Calu3 (cell line): ENCODE results near the gene TSPAN18. TPM values are rescaled to one million over a fixed set of nuclear protein-coding genes. Genes with fewer than 3 reads are reported as not detected.

Experiments
- BruUV-seq: library from RNA; stranded (reverse); fragments of 400-500 nt; replicated peaks from 2 replicates; lab custom pipeline; 2021; lab: Mats Ljungman, UMichigan
- CTCF ChIA-PET: fragments of 300-600 bp; sonication (Branson Sonifier 250); formaldehyde crosslinking; loops from one replicate; lab custom pipeline; 2022; ENCODE audit warnings: antibody characterized with exemption; lab: Charles Lee
- DNase-seq: peaks from one replicate; pipeline ENCODE4 v3.0.0; 2022
- H3K27ac Mint-ChIP-seq: one replicate; pipeline ENCODE4 v1.8.0; 2022; ENCODE audit warnings: mixed read lengths; ENCODE audit not compliant: unreplicated experiment
- H3K27me3 Mint-ChIP-seq: one replicate; pipeline ENCODE4 v1.8.0; 2022; ENCODE audit warnings: mixed read lengths; ENCODE audit not compliant: unreplicated experiment
- H3K36me3 Mint-ChIP-seq: one replicate; pipeline ENCODE4 v1.8.0; 2022; ENCODE audit warnings: mild to moderate bottlenecking, moderate library complexity, mixed read lengths; ENCODE audit not compliant: insufficient read depth, unreplicated experiment
- H3K4me1 Mint-ChIP-seq: one replicate; pipeline ENCODE4 v1.8.0; 2022; ENCODE audit warnings: mild to moderate bottlenecking, low read depth, mixed read lengths; ENCODE audit not compliant: unreplicated experiment
- H3K4me3 Mint-ChIP-seq: one replicate; pipeline ENCODE4 v1.8.0; 2022; ENCODE audit warnings: mild to moderate bottlenecking, low read depth, moderate library complexity, mixed read lengths; ENCODE audit not compliant: unreplicated experiment
- H3K9me3 Mint-ChIP-seq: one replicate; pipeline ENCODE4 v1.8.0; 2022; ENCODE audit warnings: low read depth, mixed read lengths; ENCODE audit not compliant: unreplicated experiment
- CTCF ChIP-seq: fragments of 200-600 bp; IDR thresholded peaks from one replicate; pipeline ENCODE4 v1.8.0; 2022; ENCODE audit warnings: antibody characterized with exemption; ENCODE audit not compliant: unreplicated experiment
- intact Hi-C: fragments of 100-400 bp; cut with micrococcal nuclease; formaldehyde crosslinking; loops from one replicate; pipeline ENCODE4 v1.10.0; 2022; ENCODE audit not compliant: unreplicated experiment
- total RNA-seq: library from RNA; stranded (reverse); gene quantifications from 2 replicates; pipeline ENCODE4 v1.2.3, GENCODE V29; 2022

TSPAN18 gene
- total RNA-seq, 1 experiment from 2014 or later, result not detected

GRCh38 chr11:44699497-44700408 is 27.0 kb upstream of the TSPAN18 start:
- Mint-ChIP-seq H3K27me3 (peaks cover 46% of the 10 kb centered on the region), H3K4me1 (no peaks in the 10 kb centered on the region), H3K36me3 (no peaks in the 10 kb centered on the region), H3K4me3 (no peak overlapping the region), H3K27ac (no peak overlapping the region), H3K9me3 (no peaks in the 10 kb centered on the region)
- no peak for TF ChIP-seq CTCF
- DNase-seq, result no peak
- no TSS peak for BruUV-seq
- CTCF ChIA-PET, result no interaction called here
- intact Hi-C loops, result no loop called here

- no peak overlapping the region for H3K27ac Mint-ChIP-seq
- no peak for DNase-seq
These were observed 25.5 kb upstream of the TSPAN18 start for GRCh38 chr11:44701276-44701675.

GRCh38 chr11:44702889-44703288 is 23.9 kb upstream of the TSPAN18 start:
- BruUV-seq, result no TSS peak
- intact Hi-C loops, result no loop called here
- no peaks in the 10 kb centered on the region for H3K36me3 Mint-ChIP-seq
- CTCF ChIA-PET, result no interaction called here
- H3K4me1 Mint-ChIP-seq, result no peaks in the 10 kb centered on the region
- no peak for DNase-seq
- H3K27me3 Mint-ChIP-seq, result peaks cover 46% of the 10 kb centered on the region
- no peak overlapping the region for H3K27ac Mint-ChIP-seq
- TF ChIP-seq CTCF, result no peak
- no peak overlapping the region for H3K4me3 Mint-ChIP-seq
- no peaks in the 10 kb centered on the region for H3K9me3 Mint-ChIP-seq

More at GRCh38 chr11:44701276-44701675, 25.5 kb upstream of the TSPAN18 start:
- no peaks in the 10 kb centered on the region for H3K4me1 Mint-ChIP-seq
- peaks cover 46% of the 10 kb centered on the region for H3K27me3 Mint-ChIP-seq
- TF ChIP-seq CTCF, result no peak
- intact Hi-C loops, result no loop called here
- no peak overlapping the region for H3K4me3 Mint-ChIP-seq
- no peaks in the 10 kb centered on the region for H3K9me3 Mint-ChIP-seq
- no peaks in the 10 kb centered on the region for H3K36me3 Mint-ChIP-seq
- no TSS peak for BruUV-seq
- CTCF ChIA-PET, result no interaction called here

GRCh38 chr11:44707094-44707493 is 19.7 kb upstream of the TSPAN18 start:
- H3K9me3 Mint-ChIP-seq, result peaks cover 4% of the 10 kb centered on the region
- intact Hi-C loops, result no loop called here
- TF ChIP-seq CTCF, result no peak
- H3K27me3 Mint-ChIP-seq, result peaks cover 36% of the 10 kb centered on the region
- H3K27ac Mint-ChIP-seq, result no peak overlapping the region
- no peaks in the 10 kb centered on the region for H3K36me3 Mint-ChIP-seq
- CTCF ChIA-PET, result no interaction called here
- H3K4me1 Mint-ChIP-seq, result peaks cover 15% of the 10 kb centered on the region
- H3K4me3 Mint-ChIP-seq, result no peak overlapping the region
- DNase-seq, result no peak
- BruUV-seq, result no TSS peak
